T-helper 1 cell (primary cell): Measurements from ENCODE around the gene DTYMK.
A peak's percentile ranks its signal among the peaks of the same experiment; 100 is the strongest.
"Not testable (repeated sequence)": the region's sequence is repeated elsewhere in the genome, so short reads cannot be mapped to it uniquely, and the experiment has no call there.

Experiments used
- DNase-seq, 5 donors: peaks; one replicate each; pipeline ENCODE4 v3.0.0-alpha.2; 2012 to 2020

The DTYMK gene

DNA sequence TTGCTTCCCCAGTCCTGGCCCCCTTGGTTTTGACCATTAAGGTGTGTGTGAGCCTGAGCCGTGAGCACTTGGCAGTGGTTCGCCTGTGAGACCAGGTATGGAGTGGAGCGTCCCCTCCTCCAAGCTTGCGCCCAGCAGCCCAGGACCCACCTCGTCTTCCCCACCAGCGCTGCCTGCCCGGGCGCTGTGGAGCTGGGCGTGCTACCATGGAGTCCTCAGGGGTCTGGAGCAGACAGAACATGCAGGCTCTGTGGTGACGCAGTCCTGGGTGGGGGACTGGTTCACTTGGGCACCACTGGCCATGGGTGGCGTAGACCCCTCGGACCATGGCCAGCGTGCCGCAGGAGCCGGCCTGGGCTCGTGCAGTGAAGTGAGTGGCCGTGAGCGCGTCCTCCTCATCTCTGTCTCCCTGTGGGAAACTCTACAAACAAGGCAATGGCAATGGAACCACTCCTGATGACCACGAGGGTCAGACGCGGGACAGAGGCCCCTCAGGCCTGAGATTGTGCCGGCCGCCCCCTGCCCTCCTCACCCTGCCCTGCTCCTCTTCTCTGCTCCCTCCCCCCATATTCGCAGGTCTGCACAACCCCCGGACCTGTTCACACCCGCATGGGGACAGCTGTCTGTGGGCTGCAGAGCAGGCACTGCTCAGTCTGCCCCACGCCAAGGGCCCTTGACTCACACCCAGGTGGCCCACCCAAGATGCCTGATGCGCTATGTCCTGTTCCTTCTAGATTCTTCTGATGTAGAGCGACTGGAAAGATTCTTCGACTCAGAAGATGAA, 15.0 kb downstream of the DTYMK start:
- no peak for DNase-seq

- no peak for DNase-seq
Observed at GRCh38 chr2:241670333-241671110, 16.1 kb downstream of the DTYMK start.

GRCh38 chr2:241668839-241669238, 17.8 kb downstream of the DTYMK start:
- no peak for DNase-seq

DNA sequence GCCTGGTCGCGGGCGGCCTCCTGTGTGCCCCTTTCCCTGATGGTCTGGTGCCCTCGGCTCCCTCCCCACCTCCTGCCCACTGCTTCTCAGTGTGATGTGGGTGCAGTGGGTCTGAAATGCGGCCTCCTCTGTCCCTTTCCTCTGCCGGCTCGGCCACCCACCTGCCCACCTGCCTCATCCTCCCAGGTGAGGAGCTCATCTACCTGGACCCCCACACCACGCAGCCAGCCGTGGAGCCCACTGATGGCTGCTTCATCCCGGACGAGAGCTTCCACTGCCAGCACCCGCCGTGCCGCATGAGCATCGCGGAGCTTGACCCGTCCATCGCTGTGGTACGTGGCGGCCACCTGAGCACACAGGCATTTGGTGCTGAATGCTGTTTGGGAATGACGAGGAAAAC, 18.3 kb downstream of the DTYMK start:
- DNase-seq: no peak

- DNase-seq: no peak
Observed at GRCh38 chr2:241666627-241667400, 19.8 kb downstream of the DTYMK start.

- DNase-seq: no peak
Observed at GRCh38 chr2:241665731-241666440, 20.7 kb downstream of the DTYMK start.

- not testable (repeated sequence) for DNase-seq
Observed at GRCh38 chr2:241662731-241663130, 23.9 kb downstream of the DTYMK start.

DNA sequence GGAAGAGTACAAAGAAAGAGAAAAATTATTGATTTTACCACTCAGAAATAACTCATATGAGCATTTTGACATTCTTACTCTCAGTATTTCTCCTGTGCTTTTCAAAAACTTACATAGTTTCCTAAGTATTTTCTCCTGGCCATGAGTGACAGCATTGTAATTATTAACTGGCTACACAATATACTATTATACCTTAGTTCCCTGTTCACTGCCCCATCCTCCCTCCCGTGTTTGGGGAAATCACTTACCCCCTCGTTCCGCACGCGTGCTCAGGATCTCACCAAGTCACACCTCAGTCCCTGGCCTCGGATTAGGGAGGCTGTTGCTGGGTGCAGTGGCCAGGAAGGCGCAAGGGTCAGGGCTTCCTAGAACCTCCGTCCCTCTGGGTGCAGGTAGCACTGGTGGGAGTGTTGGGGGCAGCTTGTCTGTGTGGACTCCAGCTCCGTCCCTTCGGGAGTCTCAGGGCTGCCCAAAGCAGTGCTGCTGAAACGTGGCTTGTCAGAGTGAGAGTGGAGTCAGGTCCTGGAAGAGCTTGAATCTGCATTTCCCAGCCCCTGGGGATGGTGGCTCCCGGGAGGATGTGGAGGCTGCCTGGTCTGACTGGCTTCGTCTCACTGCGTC, 25.9 kb downstream of the DTYMK start:
- no peak for DNase-seq

DNA sequence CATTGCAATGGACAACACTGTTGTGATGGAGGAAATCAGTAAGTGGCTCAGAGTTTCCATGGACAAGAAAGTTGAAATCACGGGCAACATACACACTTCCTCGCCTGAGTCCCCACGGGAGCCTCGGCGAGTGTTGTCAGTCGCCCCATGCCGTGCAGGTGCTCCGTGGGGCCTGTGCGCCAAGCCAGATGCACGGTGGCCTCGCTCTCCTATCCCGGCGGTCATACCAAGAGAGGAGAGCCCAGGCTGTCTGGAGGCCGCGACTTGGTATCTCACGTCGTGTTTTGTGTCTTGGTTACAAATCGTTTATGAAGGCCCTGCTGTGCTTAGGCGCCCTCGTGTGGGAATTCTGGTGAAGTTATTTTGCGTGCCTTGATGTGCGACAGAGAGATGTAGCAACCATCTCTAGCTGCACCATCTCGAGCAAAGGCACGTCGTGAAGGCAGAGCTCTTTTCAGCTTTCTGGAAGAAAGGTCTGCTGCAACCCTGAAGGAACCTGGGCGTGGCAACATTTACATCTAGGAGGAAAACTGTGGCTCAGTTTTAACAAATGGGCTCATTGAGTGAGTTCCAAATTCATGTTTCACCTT, 27.4 kb downstream of the DTYMK start:
- peak in 2 of 5 donors; percentile 11 to 27 for DNase-seq

GRCh38 chr2:241658296-241658695, 28.3 kb downstream of the DTYMK start:
- DNase-seq: no peak

DNA sequence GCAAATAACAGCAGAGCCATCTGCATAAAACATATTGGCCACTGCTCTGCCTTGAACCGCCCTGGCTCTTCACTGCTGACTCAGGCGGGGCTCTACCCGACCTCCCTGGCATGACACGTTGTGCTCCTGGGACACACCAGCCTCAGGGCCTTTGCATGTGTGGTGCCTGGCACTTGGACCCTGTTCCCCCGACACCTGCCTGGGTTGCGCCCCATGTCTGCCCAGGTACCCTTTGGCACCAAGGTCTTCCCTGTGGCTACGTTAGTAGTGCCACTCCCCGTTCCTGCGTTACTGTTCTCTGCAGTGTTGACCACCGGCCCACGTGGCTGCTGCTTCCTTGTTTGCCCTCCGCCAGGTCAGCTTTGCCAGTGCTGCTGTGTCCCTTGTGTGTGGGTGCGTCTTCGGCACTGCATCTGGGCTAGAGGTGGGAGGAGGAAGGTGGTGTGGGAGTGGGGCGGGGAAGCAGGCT, 28.8 kb downstream of the DTYMK start:
- no peak for DNase-seq

- no peak for DNase-seq
Observed at GRCh38 chr2:241656190-241656741, 30.3 kb downstream of the DTYMK start.

DNA sequence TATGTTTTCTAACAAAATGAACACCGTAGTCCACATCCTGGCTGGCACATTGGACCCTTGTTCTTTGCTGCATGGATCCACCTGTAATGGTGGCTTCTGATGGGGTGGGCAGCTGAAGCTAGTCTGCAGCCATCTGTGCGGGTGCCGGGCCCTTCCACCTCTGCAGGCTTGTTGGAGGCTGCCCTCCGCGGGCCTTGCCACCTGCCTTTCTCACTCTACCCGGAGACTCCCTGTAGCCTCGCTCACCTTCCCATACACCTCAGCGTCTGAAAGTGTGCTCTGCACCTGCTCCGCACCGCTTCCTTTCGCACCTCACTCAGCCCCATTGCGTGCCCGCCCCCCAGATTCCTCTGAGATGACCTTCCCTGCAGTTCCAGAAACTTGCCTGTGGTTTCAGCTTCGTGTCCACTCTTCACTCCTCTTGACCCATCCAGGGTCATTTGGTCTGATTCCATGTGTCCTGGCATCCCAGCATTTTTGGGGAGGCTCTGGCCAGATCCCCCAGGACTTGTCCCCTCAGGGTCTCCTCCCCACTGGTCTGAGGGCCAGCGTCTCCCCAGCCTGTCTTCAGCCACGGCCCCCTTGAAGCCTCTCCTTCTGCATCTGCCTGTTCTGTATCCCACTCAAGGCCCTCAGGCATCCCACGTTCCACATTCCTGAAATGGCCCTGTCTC, 31.0 kb downstream of the DTYMK start:
- DNase-seq: no peak

DNA sequence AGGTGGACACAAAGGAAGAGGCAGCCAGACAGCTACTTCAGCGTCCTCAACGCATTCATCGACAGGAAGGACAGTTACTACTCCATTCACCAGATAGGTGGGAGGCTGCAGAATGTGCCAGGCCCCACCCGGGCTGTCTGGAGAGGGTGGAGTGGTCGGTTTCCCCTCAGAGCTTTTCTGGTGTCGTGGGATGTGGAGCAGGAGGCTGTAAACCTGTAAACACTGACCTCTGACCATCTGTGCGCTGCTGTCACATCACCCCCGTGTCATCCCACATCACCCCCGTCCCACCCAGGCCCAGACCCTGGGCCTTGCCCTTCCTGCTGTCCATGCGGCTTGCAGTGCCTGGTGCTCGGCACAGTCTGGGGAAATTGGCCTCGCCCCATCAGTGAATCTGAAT, 32.1 kb downstream of the DTYMK start:
- DNase-seq: no peak

GRCh38 chr2:241653210-241653750, 33.3 kb downstream of the DTYMK start:
- no peak for DNase-seq

DNA sequence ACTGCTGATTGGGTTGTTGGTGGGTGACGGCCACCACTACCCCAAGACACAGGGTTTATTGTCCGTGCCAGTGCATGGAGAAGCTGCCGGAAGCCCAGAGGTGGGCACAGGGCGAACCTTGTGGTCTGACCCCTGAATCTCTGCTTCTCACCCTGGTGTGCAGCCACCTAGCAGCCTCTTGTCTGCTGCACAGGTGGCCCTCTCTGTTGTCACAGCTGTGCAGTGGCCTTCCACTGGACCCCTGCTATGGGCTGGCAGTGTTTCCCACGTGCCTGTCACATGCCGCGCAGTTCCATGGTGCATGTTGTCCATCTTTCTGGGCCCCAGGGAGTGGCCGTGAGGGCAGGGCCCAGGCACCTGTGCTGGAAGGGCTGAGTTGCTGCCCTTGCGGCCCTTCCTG, 33.9 kb downstream of the DTYMK start:
- DNase-seq: no peak

- DNase-seq: no peak
Observed at GRCh38 chr2:241652142-241652541, 34.5 kb downstream of the DTYMK start.

DNA sequence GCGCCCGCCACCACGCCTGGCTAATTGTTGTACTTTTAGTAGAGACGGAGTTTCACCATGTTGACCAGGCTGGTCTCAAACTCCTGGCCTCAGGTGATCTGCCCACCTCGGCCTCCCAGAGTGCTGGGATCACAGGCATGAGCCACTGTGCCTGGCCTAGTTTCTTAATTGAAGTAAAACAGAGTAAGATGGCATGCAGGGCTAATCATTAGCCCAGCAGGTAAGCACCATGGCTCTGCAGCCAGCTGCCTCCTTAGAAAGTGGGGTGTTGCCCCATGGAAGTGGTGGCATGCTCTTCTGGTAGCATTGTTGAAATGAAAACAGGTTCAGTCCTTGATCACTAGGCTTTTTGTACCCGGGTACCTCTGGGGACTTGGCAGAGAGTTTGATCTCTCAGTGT, 36.7 kb downstream of the DTYMK start:
- no peak for DNase-seq

DNA sequence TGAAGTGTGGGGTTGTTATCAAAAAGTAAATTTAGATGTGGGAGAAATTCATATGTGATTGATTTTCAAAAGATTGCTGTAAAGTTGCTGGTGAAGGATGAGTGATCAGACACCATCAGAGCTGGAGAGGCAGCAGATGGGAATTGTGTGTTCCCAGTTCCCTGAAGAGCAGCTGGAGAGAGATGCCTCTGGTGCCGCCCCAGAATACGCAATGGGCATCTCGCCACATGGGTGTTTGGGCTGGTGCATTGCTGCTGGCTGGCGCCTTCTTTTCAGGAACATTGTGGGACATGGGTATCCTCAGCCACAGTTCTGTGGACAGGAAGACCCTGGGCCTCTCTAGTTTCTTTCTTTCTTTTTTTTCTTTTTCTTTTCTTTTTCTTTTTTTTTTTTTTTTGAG, 37.2 kb downstream of the DTYMK start:
- DNase-seq: no peak

GRCh38 chr2:241648453-241648852, 38.2 kb downstream of the DTYMK start:
- no peak for DNase-seq
